ENCODE measurements around the gene CD38.

CD38 gene

DNA sequence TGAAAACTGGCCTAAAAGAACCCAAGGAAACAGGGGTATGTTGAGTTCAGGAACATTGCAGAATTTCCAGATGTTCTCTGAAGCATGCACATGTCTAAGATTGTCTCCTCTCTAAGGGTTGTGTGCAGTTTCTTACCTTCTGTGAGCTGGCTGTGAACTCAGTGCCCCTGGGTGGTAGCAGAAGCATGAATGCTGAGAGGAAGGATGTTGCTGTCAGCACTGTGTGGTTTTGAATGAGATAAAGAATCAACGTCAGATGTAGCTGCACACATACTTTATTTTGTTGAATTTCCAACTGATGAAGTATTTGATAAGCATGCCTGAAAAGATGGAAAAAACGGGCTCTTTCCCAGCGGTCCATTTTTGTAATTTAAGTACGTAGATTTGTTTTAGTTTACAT lies 23.8 kb upstream of the CD38 start:
- Histone ChIP-seq H3K27ac (ENCODE audit: low read depth, low read length) (no peak overlapping the region), H2AFZ (ENCODE audit: insufficient read depth, low read length, poor library complexity) (no peak overlapping the region), H3K79me2 (ENCODE audit: control insufficient read depth, insufficient read depth, low read length, poor library complexity) (no peaks in the 10 kb centered on the region), H4K12ac (ENCODE audit: low read depth, low read length) (no peak overlapping the region), H3K27me3 (ENCODE audit: insufficient read depth, low read length) (no peaks in the 10 kb centered on the region), H3K18ac (ENCODE audit: low read length) (no peak overlapping the region), H2BK12ac (ENCODE audit: low read length) (no peak overlapping the region), H2BK5ac (ENCODE audit: low read depth, low read length, poor library complexity) (no peak overlapping the region), H3K4me1 (ENCODE audit: control insufficient read depth in 1 of 2, insufficient read depth in 2 of 2, low read length in 2 of 2) (no peaks in the 10 kb centered on the region), H3K23ac (ENCODE audit: low read length) (no peak overlapping the region), H2AK5ac (ENCODE audit: low read length) (no peak overlapping the region), H4K91ac (ENCODE audit: low read depth, low read length) (no peak overlapping the region), H3K4me3 (ENCODE audit: low read depth, low read length) (no peak overlapping the region), H3K14ac (ENCODE audit: low read length) (no peak overlapping the region), H3K36me3 (ENCODE audit: control insufficient read depth in 1 of 2, insufficient read depth in 2 of 2, low read length in 2 of 2) (no peaks in the 10 kb centered on the region), H3K4ac (ENCODE audit: low read depth, low read length) (no peak overlapping the region), H3K79me1 (ENCODE audit: low read length) (no peaks in the 10 kb centered on the region), H3K9me3 (ENCODE audit: insufficient read depth, low read depth, low read length) (peaks cover 2% of the 10 kb centered on the region), H3K9ac (ENCODE audit: low read length) (no peak overlapping the region), H2BK120ac (ENCODE audit: insufficient read depth, low read length, poor library complexity) (no peak overlapping the region), H3K4me2 (ENCODE audit: low read length) (no peak overlapping the region), H4K8ac (ENCODE audit: low read depth, low read length) (no peak overlapping the region)
- no CpG with 5 or more reads among the region's 4 CpGs for WGBS (ENCODE audit: extremely low coverage, insufficient coverage, insufficient read length)
- no peak for DNase-seq

DNA sequence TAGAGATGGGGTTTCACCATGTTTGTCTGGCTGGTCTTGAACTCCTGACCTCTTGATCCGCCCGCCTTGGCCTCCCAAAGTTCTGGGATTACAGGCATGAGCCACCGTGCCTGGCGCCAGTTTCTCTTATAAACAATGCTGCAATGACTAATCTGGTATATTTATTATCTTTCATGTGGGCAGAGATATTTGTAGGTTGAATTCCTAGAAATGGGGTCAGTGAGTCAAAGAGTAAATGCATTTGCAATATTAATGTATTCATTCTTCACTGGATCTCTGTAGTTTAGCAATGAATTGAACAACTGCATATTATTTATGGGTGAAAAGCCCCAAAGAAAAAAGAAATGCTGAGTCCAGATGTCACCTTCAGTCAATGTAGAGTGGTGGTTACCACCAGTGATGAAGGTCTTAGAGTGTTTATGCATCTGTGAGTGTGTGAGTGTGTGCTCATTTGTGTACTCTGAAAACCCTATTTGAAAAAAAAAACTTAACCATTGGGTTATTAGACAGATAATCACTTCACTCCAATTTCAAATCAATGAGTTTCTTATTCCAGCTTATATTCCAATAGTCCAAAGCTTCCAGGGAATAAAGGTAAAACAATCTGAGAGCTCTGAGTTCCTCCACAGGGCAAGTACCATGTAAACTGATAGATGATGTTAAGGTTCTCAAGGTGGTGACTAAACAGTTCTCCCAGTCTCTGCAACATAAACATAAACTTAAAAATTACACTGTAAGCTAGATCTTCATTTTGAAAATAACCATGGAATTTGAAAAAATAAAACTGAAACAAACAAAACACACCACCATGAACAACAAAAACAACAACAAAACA lies 22.6 kb upstream of the CD38 start:
- no peak overlapping the region for H3K18ac ChIP-seq (ENCODE audit: low read length)
- H2AFZ ChIP-seq (ENCODE audit: insufficient read depth, low read length, poor library complexity): no peak overlapping the region
- no peak overlapping the region for H3K23ac ChIP-seq (ENCODE audit: low read length)
- no peaks in the 10 kb centered on the region for H3K79me1 ChIP-seq (ENCODE audit: low read length)
- no peak overlapping the region for H2BK12ac ChIP-seq (ENCODE audit: low read length)
- H4K12ac ChIP-seq (ENCODE audit: low read depth, low read length): no peak overlapping the region
- H3K4me3 ChIP-seq (ENCODE audit: low read depth, low read length): no peak overlapping the region
- no peak overlapping the region for H4K8ac ChIP-seq (ENCODE audit: low read depth, low read length)
- no peaks in the 10 kb centered on the region for H3K4me1 ChIP-seq (ENCODE audit: control insufficient read depth in 1 of 2, insufficient read depth in 2 of 2, low read length in 2 of 2)
- H3K27me3 ChIP-seq (ENCODE audit: insufficient read depth, low read length): no peaks in the 10 kb centered on the region
- no peak overlapping the region for H2AK5ac ChIP-seq (ENCODE audit: low read length)
- peaks cover 2% of the 10 kb centered on the region for H3K9me3 ChIP-seq (ENCODE audit: insufficient read depth, low read depth, low read length)
- no peak overlapping the region for H2BK120ac ChIP-seq (ENCODE audit: insufficient read depth, low read length, poor library complexity)
- H3K36me3 ChIP-seq (ENCODE audit: control insufficient read depth in 1 of 2, insufficient read depth in 2 of 2, low read length in 2 of 2): no peaks in the 10 kb centered on the region
- no peak overlapping the region for H3K27ac ChIP-seq (ENCODE audit: low read depth, low read length)
- H3K9ac ChIP-seq (ENCODE audit: low read length): no peak overlapping the region
- H2BK5ac ChIP-seq (ENCODE audit: low read depth, low read length, poor library complexity): no peak overlapping the region
- H3K4me2 ChIP-seq (ENCODE audit: low read length): no peak overlapping the region
- H3K4ac ChIP-seq (ENCODE audit: low read depth, low read length): no peak overlapping the region
- no peak for DNase-seq
- no peaks in the 10 kb centered on the region for H3K79me2 ChIP-seq (ENCODE audit: control insufficient read depth, insufficient read depth, low read length, poor library complexity)
- no CpG with 5 or more reads among the region's 4 CpGs for WGBS (ENCODE audit: extremely low coverage, insufficient coverage, insufficient read length)
- H3K14ac ChIP-seq (ENCODE audit: low read length): no peak overlapping the region
- H4K91ac ChIP-seq (ENCODE audit: low read depth, low read length): no peak overlapping the region

DNA sequence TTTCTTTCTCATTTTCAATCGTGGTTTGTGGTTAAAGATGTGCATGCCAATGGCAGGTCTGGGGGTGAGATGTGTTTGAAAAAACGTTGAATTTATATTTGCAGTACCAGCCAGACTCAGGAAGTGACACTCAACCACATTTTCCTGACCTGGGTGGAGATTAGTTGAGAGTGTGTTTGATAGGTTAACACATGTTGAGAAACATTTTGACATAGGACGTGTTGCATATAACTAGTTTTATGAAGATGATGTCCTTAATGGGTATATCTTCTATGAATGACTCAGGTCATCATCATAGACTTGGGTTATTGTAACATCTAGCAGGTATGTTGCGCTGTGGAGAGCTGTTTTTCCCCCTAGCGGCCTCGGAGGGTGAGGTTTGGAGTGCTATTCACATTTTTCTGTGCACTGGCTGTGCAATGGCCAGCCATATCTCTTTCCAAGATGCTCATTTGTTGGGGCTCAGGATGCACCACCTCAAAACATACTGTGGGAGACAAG lies 21.7 kb upstream of the CD38 start:
- Histone ChIP-seq H3K4ac (ENCODE audit: low read depth, low read length) (no peak overlapping the region), H3K18ac (ENCODE audit: low read length) (no peak overlapping the region), H3K27ac (ENCODE audit: low read depth, low read length) (no peak overlapping the region), H3K9me3 (ENCODE audit: insufficient read depth, low read depth, low read length) (peaks cover 2% of the 10 kb centered on the region), H3K79me1 (ENCODE audit: low read length) (no peaks in the 10 kb centered on the region), H3K4me1 (ENCODE audit: control insufficient read depth in 1 of 2, insufficient read depth in 2 of 2, low read length in 2 of 2) (no peaks in the 10 kb centered on the region), H3K9ac (ENCODE audit: low read length) (no peak overlapping the region), H2AK5ac (ENCODE audit: low read length) (no peak overlapping the region), H4K8ac (ENCODE audit: low read depth, low read length) (no peak overlapping the region), H3K23ac (ENCODE audit: low read length) (no peak overlapping the region), H3K79me2 (ENCODE audit: control insufficient read depth, insufficient read depth, low read length, poor library complexity) (no peaks in the 10 kb centered on the region), H3K14ac (ENCODE audit: low read length) (no peak overlapping the region), H2BK12ac (ENCODE audit: low read length) (no peak overlapping the region), H3K36me3 (ENCODE audit: control insufficient read depth in 1 of 2, insufficient read depth in 2 of 2, low read length in 2 of 2) (no peaks in the 10 kb centered on the region), H4K12ac (ENCODE audit: low read depth, low read length) (no peak overlapping the region), H2BK5ac (ENCODE audit: low read depth, low read length, poor library complexity) (no peak overlapping the region), H3K27me3 (ENCODE audit: insufficient read depth, low read length) (no peaks in the 10 kb centered on the region), H2AFZ (ENCODE audit: insufficient read depth, low read length, poor library complexity) (no peak overlapping the region), H4K91ac (ENCODE audit: low read depth, low read length) (no peak overlapping the region), H2BK120ac (ENCODE audit: insufficient read depth, low read length, poor library complexity) (no peak overlapping the region), H3K4me2 (ENCODE audit: low read length) (no peak overlapping the region), H3K4me3 (ENCODE audit: low read depth, low read length) (no peak overlapping the region)
- no CpG with 5 or more reads among the region's 6 CpGs for WGBS (ENCODE audit: extremely low coverage, insufficient coverage, insufficient read length)
- peak; percentile 30 to 62 for DNase-seq

DNA sequence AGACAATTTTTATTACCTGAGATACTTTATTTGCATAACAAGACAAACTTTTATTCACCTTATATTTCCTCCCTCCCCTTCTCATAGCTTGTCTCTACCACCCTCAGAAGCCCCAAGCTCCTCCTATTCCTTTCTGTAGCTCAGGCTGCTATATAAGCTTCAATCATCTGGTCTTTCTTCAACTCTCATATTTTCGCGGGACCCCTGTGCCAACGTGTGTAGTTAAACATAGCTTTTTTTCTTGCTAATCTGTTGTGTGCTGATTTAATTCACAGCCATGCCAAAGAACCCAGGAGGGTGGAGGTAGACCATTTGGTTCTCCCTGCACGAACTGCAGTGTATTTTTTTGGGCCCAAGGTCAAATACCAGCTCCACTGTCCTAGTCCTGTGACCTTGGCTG lies 21.1 kb upstream of the CD38 start:
- Histone ChIP-seq H2AK5ac (ENCODE audit: low read length) (no peak overlapping the region), H3K9ac (ENCODE audit: low read length) (no peak overlapping the region), H3K27ac (ENCODE audit: low read depth, low read length) (no peak overlapping the region), H3K79me2 (ENCODE audit: control insufficient read depth, insufficient read depth, low read length, poor library complexity) (no peaks in the 10 kb centered on the region), H3K36me3 (ENCODE audit: control insufficient read depth in 1 of 2, insufficient read depth in 2 of 2, low read length in 2 of 2) (no peaks in the 10 kb centered on the region), H3K14ac (ENCODE audit: low read length) (no peak overlapping the region), H3K4ac (ENCODE audit: low read depth, low read length) (no peak overlapping the region), H3K9me3 (ENCODE audit: insufficient read depth, low read depth, low read length) (peaks cover 2% of the 10 kb centered on the region), H4K91ac (ENCODE audit: low read depth, low read length) (no peak overlapping the region), H3K18ac (ENCODE audit: low read length) (no peak overlapping the region), H3K4me2 (ENCODE audit: low read length) (no peak overlapping the region), H2BK12ac (ENCODE audit: low read length) (no peak overlapping the region), H3K27me3 (ENCODE audit: insufficient read depth, low read length) (no peaks in the 10 kb centered on the region), H3K4me1 (ENCODE audit: control insufficient read depth in 1 of 2, insufficient read depth in 2 of 2, low read length in 2 of 2) (no peaks in the 10 kb centered on the region), H3K79me1 (ENCODE audit: low read length) (no peaks in the 10 kb centered on the region), H4K12ac (ENCODE audit: low read depth, low read length) (no peak overlapping the region), H2BK120ac (ENCODE audit: insufficient read depth, low read length, poor library complexity) (no peak overlapping the region), H3K23ac (ENCODE audit: low read length) (no peak overlapping the region), H2AFZ (ENCODE audit: insufficient read depth, low read length, poor library complexity) (no peak overlapping the region), H2BK5ac (ENCODE audit: low read depth, low read length, poor library complexity) (no peak overlapping the region), H4K8ac (ENCODE audit: low read depth, low read length) (no peak overlapping the region), H3K4me3 (ENCODE audit: low read depth, low read length) (no peak overlapping the region)
- no peak for DNase-seq
- no CpG with 5 or more reads among the region's 4 CpGs for WGBS (ENCODE audit: extremely low coverage, insufficient coverage, insufficient read length)

All from trophoblast cell (in vitro differentiated cells and primary cell).